PFSK-1 (cell line): ENCODE data around the gene PHACTR3.

ENCODE experiments used
- FOXP2 ChIP-seq: optimal IDR thresholded peaks from 2 replicates; pipeline ENCODE3; 2011; ENCODE audit warnings: borderline replicate concordance, control low read depth, inconsistent platforms; ENCODE audit not compliant: insufficient read depth; ENCODE audit errors: extremely low read length, extremely low read depth
- POLR2AphosphoS5 ChIP-seq: IDR thresholded peaks from 2 replicates; pipeline ENCODE4 v1.6.1; 2012; ENCODE audit warnings: low read depth, mild to moderate bottlenecking, control low read depth, low read length, moderate library complexity
- SIN3A ChIP-seq: IDR thresholded peaks from 2 replicates; pipeline ENCODE4 v1.6.1; 2012; ENCODE audit warnings: mild to moderate bottlenecking, low read length, moderate library complexity, borderline replicate concordance; ENCODE audit not compliant: insufficient read depth
- TAF1 ChIP-seq: IDR thresholded peaks from 2 replicates; pipeline ENCODE4 v1.6.1; 2012; ENCODE audit warnings: low read length, control low read depth, borderline replicate concordance; ENCODE audit not compliant: insufficient read depth
- TF ChIP-seq, protein P1 (sequence below), 2 experiments: IDR thresholded peaks; 2 replicates each; pipeline versions ENCODE4 v1.6.1 to v1.8.0; 2011 to 2012; ENCODE audit warnings: low read depth in 2 of 2, low read length in 2 of 2, control low read depth in 1 of 2, inconsistent platforms in 1 of 2, mild to moderate bottlenecking in 1 of 2, moderate library complexity in 1 of 2; ENCODE audit not compliant: insufficient read depth in 1 of 2

PHACTR3 gene

DNA sequence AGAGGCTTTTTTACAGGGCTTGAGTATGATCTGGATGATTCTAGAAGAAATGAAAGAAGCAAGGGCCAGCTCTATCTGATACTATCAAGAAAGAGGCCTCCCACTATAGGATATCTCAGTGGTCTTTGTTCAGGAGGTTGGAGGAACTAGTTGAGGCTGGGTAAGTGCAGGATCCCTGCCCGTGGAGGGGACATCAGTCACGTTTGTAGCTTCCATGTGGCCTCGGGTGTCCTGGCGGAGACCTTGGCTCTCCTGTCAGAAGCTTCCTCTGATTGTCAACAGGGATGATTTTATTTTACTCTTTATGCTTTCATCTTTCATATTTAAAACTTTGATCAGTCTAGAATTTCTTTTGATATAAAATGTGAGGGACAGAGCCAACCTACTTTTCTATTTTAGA, 86.6 kb downstream of the PHACTR3 start:
- TF ChIP-seq POLR2AphosphoS5: no peak
- TF ChIP-seq, protein P1, sequence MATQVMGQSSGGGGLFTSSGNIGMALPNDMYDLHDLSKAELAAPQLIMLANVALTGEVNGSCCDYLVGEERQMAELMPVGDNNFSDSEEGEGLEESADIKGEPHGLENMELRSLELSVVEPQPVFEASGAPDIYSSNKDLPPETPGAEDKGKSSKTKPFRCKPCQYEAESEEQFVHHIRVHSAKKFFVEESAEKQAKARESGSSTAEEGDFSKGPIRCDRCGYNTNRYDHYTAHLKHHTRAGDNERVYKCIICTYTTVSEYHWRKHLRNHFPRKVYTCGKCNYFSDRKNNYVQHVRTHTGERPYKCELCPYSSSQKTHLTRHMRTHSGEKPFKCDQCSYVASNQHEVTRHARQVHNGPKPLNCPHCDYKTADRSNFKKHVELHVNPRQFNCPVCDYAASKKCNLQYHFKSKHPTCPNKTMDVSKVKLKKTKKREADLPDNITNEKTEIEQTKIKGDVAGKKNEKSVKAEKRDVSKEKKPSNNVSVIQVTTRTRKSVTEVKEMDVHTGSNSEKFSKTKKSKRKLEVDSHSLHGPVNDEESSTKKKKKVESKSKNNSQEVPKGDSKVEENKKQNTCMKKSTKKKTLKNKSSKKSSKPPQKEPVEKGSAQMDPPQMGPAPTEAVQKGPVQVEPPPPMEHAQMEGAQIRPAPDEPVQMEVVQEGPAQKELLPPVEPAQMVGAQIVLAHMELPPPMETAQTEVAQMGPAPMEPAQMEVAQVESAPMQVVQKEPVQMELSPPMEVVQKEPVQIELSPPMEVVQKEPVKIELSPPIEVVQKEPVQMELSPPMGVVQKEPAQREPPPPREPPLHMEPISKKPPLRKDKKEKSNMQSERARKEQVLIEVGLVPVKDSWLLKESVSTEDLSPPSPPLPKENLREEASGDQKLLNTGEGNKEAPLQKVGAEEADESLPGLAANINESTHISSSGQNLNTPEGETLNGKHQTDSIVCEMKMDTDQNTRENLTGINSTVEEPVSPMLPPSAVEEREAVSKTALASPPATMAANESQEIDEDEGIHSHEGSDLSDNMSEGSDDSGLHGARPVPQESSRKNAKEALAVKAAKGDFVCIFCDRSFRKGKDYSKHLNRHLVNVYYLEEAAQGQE (IDR thresholded peaks at IDR 0.05; ENCODE audit: insufficient read depth in 1 of 2, low read depth in 2 of 2, low read length in 2 of 2): no peak
- no peak for TF ChIP-seq TAF1
- TF ChIP-seq SIN3A: no peak
- no peak for TF ChIP-seq FOXP2

DNA sequence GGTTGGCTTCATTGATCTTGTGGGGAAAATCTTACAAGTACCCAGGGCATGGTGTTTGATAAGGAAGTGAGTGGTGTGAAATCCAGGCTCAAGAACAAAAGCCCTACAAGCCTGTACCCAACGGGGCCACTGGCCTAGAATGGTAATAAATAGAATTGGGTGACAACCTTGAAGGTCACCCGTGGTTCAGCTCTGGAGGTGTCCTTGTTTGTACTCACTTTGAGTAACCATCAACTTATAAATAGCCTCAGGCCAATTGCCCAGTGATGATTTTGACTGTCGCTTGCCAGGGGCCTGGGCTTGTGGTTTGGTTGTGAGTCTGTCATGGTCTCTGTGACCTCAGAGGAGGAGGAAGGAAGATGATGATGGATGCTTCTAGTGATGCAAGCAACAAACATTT, 87.8 kb downstream of the PHACTR3 start:
- TF ChIP-seq, protein P1 (IDR thresholded peaks at IDR 0.05; ENCODE audit: insufficient read depth in 1 of 2, low read depth in 2 of 2, low read length in 2 of 2): no peak
- no peak for TF ChIP-seq FOXP2
- TF ChIP-seq SIN3A: no peak
- TF ChIP-seq TAF1: no peak
- TF ChIP-seq POLR2AphosphoS5: no peak

DNA sequence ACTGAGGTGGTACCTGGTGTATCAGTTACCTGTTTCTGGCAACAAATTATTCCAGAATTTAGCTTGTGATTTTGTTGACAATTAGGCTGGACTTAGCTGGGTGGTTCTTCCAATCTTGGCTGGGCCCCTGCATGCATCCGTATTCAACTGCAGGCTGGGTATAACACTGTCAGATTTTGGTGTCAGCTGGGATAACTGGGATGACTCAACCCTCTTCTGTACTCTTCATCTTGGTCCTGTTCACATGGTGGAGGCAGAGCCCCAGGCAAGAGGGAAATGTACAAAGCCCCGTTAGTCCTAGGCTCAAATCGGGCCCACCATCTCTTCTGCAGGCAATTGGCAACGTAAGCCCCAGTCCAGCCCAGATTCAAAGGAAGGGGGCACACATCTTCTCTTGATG, 89.2 kb downstream of the PHACTR3 start:
- no peak for TF ChIP-seq SIN3A
- no peak for TF ChIP-seq TAF1
- TF ChIP-seq POLR2AphosphoS5: no peak
- TF ChIP-seq, protein P1 (IDR thresholded peaks at IDR 0.05; ENCODE audit: insufficient read depth in 1 of 2, low read depth in 2 of 2, low read length in 2 of 2): no peak
- no peak for TF ChIP-seq FOXP2

DNA sequence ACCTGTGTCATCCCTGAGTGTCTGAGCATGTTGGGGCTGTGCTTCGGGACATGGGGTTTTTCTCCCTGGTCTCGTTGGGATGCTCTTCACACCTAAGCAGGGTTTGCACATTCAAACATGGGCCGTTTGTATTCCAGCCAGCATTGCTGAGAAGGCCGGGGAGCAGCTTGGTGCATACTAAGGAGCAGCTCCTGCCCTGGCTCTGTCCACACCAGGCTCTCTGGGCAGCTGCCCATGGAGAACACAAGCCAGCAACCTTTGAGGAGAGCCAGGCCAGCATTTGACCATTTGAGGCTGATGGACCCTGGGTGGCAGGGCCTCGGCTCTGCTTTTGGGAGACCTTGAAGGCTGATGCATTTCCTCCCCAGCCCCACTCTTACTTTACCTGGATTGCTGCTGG, 92.1 kb downstream of the PHACTR3 start:
- TF ChIP-seq, protein P1 (IDR thresholded peaks at IDR 0.05; ENCODE audit: insufficient read depth in 1 of 2, low read depth in 2 of 2, low read length in 2 of 2): no peak
- TF ChIP-seq FOXP2: no peak
- TF ChIP-seq TAF1: no peak
- TF ChIP-seq SIN3A: no peak
- no peak for TF ChIP-seq POLR2AphosphoS5

DNA sequence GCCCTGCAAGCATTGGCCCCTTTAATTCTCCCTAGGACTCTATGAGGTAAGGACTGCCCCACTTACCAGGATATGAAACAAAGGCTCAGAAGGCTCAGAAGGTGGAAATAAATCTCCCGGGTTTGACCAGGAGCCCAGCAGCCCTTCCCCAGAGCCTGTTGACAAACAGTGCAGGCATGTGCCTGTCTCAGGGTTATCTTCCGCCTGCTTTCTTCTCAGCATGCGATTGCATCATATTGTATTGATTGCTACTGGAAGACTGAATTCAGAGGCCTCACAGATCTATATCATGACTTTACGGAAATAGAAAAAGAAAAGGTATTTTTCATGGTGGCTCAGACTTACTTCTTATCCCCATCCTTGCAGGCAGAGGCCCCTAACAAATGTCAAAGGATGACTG, 92.7 kb downstream of the PHACTR3 start:
- TF ChIP-seq TAF1: no peak
- no peak for TF ChIP-seq FOXP2
